HG02970 (cell line): Measurements from ENCODE around the gene HS3ST4.

Experiments
- ATAC-seq: cut with Tn5 transposase; IDR thresholded peaks from one replicate; pipeline ENCODE4 v1.9.1; 2021; ENCODE audit warnings: mild to moderate bottlenecking, moderate library complexity, moderate number of reproducible peaks; ENCODE audit not compliant: unreplicated experiment, low FRiP score

HS3ST4 gene

DNA sequence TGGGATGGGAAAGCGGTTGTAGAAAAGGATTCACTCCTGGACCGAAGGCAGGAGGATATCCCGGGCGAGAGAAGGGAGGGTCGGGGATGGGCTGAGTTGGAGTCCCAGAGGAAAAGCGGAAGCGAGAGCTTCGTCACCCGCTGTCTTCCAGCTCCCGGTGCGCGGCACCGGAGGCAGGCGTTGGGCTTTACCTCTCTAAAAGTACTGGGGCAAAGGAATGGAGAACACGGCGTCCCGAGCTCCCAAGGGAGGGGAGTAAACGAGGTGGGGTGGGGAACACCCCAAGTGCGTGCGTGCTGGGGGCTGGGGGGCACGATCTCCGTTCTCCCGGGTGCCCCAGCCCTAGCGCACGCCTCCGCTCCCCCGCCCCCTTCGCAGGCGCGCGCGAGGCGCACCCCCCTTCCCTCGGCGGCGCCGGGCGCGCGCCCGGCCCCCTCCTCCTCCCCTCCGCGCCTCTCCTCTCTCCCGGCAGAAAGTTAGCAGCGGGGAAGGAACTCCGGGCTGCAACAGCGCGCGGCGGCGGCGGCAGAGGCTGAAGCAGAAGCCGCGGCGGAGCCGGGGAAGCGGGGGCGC, at the start of gene HS3ST4:
HS3ST4 (plus strand) TSS at position 441 of the 573 bp plus-strand sequence.
- ATAC-seq: no peak

DNA sequence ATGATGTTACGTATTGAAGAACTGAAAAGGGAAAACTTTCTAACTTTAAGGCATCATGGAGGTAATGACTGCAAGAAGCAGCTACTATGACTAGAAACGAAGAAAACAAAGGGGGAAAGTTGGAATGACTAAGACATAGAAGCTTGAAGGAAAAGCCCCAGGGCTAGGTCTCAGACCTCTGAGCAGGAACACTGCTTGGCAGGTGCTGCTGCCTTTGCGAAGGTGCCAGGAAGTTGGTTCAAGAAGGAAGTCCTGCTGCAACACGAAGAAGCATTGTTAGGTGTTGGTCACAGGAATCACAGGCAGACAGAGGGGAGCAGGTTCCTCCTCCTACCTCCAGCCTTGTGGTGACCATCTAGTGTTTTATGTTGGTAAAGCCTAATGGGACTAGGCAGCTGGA, 48.1 kb upstream of the HS3ST4 start:
- no peak for ATAC-seq

DNA sequence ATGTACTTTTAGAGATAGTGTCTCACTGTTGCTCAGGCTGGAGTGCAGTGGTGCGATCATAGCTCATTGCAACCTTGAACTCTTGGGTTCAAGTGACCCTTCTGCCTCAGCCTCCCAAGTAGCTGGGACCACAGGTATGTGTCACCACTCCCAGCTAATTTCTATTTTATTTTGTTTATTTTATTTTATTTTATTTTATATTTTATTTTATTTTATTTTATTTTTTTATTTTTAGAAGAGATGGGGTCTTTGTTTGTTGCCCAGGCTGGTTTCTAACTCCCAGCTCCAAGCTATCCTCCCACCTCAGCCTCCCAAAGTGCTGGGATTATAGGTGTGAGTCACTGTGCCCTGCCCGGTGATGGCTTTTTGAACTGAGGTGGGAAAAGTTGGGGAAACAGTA, 35.1 kb upstream of the HS3ST4 start:
- ATAC-seq: no peak

DNA sequence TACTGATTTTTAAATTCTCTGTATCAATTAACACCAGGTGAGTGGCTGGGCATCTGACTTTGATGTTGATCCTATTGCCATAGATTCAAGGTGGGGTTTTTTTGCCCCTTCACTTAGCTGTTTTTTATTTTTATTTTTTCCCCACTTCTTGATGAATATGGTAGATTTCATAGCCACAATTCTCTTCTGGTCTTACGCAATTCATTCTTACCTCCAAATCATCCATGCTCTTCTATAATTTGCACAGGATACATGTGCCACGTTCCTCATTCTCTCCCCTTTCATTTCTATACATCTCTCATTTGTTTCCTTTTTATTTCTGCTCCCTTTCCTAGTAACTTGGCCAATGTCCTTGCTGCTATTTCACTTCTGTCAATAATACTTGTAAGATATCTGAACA, 14.9 kb upstream of the HS3ST4 start:
- no peak for ATAC-seq

DNA sequence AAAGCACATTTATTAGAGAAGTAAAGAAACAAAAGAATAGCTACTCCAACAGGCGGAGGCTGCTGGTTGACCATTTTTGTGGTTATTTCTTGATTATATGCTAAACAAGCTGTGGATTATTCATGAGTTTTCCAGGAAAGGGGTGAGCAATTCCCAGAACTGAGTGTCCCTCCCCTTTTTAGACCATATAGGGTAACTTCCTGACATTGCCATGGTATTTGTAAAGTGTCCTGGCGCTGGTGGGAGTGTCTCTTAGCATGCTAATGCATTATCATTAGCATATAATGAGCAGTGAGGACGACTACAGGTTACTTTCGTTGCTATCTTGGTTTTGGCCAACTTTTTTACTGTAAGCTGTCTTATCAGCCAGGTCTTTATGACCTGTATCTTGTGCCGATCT, 12.2 kb upstream of the HS3ST4 start:
- ATAC-seq: no peak

DNA sequence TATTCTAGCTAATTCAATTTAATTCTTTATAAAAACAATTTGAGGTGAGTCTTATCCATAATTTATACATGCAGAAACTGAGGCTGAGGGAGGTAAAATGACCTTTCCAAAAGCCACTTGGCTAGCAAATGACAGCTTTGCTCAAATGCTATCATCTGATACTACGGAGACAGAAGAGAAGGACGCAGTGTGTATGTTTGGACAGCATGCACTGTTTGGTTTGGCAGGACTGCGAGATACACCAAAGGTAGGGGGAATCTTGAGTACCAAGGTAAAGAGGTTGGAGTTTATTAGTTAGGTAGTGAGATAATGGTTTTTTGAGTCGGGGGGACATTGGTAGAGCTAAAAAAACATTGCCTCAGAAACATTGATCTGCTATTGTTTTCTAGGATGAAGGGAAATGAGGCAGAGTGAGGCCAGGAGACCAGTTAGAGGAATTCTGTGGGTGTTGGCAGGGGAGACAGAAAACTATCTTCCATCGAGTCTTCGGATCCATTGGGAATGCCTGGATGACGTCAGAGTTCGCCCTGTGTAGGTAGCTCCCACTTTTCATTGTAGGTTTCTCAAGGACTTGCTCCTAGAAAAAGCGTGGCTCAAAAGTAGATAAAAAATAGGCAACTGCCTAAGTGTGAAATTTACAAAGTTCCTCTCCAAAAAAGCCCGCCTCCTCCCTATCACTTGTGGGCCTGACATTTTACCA, 2.5 kb upstream of the HS3ST4 start:
- no peak for ATAC-seq

DNA sequence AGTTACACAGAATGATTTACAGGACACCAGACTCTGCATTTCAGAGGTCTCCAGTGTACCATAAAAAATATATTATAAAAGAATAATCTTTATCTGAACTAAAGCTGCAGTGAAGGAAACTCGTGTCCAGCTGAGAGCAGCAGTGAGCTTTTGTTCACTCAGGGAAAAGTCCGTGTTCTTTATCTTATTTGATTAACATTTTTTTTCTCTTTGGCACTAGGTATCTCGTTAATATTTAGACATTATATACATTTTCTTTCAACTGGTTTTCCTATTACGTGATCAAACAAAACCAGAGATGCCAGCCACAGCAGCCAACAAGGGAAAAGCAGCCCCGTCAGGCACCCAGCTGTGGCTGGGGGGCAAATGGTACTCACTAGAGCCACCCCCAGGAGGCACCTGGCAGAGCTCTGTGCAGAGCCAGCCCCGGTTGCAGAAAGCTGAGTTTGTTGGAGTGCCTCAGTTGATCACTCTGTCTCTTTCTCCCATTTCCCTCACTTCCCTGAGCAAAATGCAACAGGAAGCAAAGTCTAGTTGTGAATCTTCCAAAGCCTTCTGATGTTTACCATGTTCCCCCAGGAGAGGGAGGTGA, 1.1 kb upstream of the HS3ST4 start:
- ATAC-seq: no peak

DNA sequence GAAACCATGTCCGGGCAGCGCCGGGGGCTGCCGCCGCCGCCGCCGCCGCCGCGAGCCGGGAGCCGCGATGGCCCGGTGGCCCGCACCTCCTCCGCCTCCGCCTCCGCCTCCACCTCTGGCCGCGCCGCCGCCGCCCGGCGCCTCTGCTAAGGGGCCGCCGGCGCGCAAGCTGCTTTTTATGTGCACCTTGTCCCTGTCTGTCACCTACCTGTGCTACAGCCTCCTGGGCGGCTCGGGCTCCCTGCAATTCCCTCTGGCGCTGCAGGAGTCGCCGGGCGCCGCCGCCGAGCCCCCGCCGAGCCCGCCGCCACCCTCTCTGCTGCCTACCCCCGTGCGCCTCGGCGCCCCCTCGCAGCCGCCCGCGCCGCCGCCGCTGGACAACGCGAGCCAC, 587 bp downstream of the HS3ST4 start:
- no peak for ATAC-seq

DNA sequence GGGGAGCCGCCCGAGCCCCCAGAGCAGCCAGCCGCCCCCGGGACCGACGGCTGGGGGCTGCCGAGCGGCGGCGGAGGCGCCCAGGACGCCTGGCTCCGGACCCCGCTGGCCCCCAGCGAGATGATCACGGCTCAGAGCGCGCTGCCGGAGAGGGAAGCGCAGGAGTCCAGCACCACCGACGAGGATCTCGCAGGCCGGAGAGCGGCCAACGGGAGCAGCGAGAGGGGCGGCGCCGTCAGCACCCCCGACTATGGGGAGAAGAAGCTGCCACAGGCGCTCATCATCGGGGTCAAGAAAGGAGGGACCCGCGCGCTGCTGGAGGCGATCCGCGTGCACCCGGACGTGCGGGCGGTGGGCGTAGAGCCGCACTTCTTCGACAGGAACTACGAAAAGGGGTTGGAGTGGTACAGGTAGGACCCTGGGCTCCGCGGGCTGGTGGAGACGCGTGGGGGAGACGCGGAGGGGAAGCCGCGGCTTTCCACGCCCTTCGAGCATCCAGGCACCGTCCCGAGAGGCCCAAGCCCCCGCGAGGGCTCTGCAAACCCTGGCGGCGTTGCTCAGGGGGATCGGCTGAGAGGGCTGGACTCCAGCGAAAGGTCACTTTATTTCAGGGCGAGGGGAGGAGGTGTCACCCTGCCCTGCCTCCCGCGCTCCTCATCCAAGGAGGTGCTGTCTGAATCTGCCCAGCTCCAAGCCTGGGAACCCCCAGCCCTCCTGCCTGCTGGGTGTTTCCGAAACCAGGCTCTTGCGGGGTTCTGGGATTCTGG, 1.2 kb downstream of the HS3ST4 start:
- ATAC-seq: no peak

DNA sequence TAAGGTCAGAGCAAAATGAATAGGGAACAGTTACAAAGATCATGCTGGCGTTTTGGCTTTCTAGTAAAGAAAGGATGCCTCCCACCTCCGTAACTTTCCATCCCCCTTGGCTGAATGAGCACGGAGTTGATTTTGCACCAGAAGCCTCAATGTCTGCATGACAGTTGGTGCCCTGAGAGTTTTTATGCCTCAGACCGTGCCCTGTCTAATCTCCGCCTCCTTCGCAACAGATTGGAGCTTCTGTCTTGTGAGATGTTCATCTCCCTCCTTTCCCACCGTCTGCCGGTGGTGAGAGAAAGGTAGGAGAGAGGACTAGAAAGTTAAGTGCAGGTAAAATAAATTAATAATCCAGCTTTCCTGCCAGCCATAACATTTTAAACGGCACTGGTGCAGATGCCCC, 1.9 kb downstream of the HS3ST4 start:
- no peak for ATAC-seq

DNA sequence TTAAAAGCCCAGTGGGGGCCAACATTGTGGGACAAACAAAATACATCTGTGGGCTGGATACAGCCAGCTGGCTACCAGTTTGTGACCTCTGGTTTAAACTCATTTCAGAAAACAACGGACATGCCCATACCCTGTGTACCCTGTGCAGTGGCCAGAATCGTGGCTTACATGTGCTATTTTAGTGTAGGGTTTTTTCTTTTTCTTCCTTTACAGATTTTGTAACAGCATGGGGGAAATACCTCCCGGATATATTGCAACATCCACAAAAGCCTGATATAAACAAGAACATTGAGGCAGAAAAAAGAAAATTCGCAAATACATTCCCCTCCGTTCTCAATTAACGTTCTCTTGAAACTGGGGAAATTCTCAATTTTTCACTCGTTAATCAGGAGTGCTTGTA, 7.3 kb downstream of the HS3ST4 start:
- no peak for ATAC-seq

DNA sequence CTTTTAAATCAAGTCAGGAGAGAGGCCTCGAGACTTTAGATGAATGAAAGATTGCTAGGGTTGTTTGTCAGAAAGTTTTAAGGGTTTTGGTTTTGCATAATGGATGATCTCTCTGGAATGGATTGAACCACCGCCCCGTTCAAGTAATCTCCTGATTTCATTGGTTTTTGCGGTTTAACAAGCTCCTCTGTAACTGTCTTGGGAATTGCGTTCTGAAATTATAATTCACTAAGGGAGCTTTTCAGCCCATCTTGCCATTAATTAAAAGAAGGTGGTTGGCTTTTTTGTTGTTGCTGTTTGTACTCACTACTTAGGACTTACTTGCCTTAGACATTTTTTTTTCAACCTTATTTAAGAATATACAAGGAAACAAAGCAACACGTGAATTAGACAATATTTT, 8.8 kb downstream of the HS3ST4 start:
- no peak for ATAC-seq

DNA sequence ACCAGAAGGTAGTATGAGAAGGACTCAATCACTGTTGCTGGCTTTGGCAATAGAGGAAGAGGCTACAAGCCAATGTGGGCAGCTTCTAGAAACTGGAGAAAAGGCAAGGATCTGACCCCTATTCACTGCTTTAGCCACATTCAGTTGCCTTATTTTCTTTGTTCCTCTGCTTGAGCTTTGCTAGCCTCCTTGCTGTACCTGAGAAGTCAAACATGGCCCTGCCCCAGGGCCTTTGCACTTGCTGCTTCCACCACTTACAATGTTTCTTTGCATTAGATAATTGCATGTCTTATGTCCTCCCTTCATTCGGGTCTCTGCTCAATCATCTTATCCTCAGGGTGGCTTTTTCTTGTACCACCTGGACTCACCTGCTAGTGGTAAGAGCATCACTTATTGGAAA, 15.8 kb downstream of the HS3ST4 start:
- ATAC-seq: no peak

DNA sequence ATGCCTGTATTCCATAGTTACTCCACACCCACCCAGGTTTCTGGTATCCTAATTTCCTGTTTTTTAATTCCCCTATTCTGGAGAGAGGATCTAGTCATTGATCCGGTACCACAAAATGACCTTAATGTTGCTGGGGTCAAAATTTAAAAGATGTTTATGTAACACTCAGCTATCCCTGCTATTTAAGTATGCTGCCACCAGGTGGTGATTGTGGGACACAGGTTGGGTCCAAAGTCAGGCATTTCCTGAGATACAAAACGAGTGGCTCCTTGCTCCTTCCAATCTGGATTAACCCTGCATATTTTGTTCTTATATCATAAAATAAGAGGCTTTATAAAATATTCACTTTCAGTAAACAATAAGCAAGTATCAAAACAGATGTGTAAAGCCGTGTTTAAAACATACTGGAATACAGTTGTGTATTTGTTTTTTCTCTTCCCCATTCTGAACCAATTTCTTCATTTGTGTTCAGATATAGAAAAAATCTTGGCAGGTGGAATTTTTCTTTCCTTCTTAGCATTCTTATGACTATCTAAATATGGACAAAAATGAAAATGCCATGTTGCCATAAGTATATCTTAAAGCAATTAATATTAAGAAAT, 16.3 kb downstream of the HS3ST4 start:
- ATAC-seq: no peak

DNA sequence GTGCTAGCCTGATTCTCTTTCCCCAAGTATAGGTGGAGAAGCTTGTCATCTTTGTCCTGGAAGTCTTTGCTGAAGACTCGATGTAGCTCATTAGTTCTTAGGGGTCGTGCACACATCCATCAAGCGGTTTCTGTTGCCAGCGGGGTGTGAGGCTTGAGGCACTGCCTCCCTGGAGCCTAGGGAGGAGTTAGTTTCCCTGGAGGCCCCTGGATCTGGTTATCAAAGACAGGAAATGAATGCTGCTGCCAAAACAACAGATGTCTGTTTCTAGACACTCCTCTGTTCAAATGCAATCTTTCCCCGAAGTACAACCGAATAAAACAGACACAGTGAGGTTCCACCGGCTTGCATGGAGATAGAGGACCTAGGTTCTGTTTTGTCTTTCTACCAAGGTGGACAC, 17.5 kb downstream of the HS3ST4 start:
- no peak for ATAC-seq

DNA sequence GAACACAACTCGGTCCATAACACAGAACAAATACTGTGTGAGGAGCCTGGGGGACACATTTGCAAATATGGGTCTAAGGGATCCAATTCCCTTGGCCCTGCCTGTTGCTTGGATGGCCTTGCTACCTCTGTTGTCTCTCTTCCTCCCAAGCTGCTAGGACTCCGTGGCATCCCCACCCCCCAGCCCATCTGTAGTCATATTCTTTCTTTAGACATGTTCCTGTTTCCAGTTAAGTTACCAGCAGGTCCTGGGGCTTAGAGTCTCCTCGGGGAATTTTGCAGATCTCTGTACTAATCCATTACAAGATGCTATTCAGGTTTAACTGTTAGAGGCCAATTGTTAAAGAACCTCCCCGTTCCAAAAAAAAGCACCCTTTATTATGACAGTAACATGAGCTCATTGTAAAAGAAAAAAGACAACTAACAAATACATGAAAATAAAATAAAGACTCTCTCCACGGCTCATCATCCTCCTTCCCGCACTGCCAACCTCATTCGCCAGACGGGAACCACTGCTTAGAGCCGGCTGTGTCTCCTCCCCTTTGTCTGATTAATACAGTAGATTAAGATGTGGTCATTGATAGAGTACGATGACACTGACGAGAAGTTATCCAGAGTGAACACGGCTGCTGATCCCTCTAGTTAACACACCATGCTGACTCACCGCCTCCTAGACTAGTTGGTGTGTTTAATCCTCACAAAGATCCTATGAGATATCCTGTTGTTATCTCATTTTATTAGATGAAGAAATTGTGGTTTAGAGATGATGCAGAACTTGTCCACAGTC, 22.2 kb downstream of the HS3ST4 start:
- ATAC-seq: no peak

DNA sequence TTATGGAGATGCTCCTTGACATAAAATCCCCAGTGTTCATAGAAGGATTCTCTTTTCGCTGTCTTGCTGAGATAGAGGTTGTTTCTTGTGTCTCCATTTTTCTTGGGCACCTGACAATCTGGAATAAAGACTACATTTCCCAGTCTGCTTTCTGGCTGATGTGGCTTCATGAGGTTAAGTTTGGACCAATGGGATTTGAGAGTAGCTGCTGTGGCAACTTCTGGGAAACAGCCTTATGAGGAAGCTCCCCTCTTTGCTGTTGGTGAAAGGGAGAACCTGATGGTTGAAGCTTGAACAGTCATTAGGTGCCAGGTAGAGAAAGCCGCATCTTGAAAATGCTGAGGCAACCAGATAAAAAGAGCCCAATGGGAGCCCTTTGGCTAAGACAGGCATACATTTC, 24.4 kb downstream of the HS3ST4 start:
- ATAC-seq: no peak

DNA sequence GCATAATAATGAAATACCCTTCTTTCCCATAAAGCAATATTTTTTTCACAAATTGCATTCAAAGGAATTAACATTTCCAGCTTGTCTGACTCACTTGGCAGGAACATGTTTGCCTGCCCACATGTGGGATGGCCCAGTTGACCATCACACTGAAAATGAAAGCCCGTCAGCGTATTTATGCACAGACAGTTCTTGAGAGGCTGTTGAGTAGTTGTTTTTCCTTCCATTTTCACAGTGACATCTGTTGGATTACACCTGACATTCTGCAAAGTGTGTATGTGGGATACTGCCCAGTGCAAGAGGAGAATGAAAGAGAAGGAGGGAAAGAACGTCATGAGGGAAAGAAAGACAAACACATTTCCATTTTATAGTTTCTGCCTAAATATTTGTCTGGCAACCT, 29.7 kb downstream of the HS3ST4 start:
- no peak for ATAC-seq

DNA sequence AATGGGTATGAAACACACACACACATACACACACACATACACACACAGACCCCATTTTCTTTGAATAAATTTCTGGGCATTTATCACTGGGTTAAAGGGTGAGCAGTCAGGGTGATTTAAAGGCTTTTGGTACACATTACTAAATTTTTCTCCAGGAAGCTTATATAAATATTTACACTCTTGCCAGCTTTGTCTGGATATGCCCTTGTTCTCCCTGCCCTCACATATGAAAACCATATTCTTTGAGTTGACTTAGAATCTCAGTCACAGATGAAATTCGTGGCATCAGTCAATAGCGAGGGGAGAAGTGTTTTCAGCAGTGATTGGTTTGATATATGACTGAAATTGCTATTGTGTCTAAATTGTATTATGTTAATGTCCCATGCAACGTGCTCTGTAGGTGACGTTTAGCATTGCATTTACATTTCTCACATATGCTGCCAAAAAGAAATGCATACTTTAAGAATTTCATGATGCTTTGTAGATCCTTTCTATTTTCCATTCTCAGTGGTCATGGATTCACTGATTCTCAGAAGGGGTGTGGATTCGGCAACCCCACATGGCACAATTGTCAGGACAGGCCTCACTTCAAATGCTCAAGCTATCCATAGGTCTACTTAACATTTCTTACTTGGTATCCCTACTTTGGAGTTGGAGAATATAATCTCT, 34.8 kb downstream of the HS3ST4 start:
- no peak for ATAC-seq
